ENCODE results near the gene ELN. TPM values are rescaled to one million over a fixed set of nuclear protein-coding genes. Genes with fewer than 3 reads are reported as not detected.
A peak's percentile ranks its signal among the peaks of the same experiment; 100 is the strongest.

ELN gene
- total and polyA plus RNA-seq, 2 of the 4 experiments (the other 2 are of a cell fraction): 2.2 to 14.3 TPM

DNA sequence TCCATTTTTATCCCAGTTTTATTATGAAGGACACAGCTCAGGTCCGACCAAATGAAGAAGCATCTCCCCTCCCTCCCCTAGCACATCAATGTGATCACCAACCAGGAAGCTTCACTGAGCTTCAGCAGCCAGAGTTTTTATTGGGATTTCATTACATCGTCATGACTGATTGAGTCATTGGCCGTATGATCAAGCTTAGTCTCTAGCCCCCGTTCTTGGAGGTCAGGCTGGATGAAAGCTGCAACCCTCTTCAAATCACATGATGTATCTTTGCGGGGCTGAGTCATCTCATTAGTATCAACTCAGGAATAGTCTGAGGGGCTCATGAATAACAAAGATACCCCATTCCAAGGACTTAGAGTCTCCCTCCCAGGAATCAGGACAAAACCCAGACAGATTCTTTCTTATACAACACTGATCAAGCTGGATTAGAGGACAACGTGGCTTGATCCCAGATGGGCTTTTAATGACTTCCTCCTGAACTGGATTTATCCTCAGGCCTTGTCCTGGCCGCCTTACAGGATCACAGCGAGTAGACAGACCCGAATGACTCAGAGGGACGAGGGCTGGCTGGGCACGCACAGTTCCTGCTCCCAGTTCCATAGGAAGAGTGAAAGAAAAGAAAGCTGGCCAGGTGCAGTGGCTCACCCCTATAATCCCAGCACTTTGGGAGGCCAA, 70.1 kb downstream of the ELN start (continued):
- TF ChIP-seq FOS (IDR thresholded peaks at IDR 0.05; ENCODE audit: low read depth, low read length) (peak; percentile 38), RFX5 (IDR thresholded peaks at IDR 0.05; ENCODE audit: low read depth, low read length) (no peak)

- H2BK15ac ChIP-seq (ENCODE audit: low read depth, low read length): peak overlapping the region; percentile 62; the same call in 2 of the 3 replicates
- H2BK5ac ChIP-seq (ENCODE audit: low read depth, low read length, poor library complexity, severe bottlenecking): peak overlapping the region; percentile 65
- ChIA-PET CTCF (interaction anchor here (0.6 kb wide), 1 partner anchor 15 kb away, joined by 5 read pairs; no protein-coding TSS in a partner anchor), POLR2A (ENCODE audit: unreplicated experiment) (interaction anchor here (0.6 to 1.1 kb wide), 2 partner anchors 75 to 151 kb away, joined by 3 to 4 read pairs; partner anchors contain the start of gene EIF4H)
- H3K9ac ChIP-seq (ENCODE audit: low read depth, low read length): no peak overlapping the region
- H3K27me3 ChIP-seq (ENCODE audit: control insufficient read depth, insufficient read depth, low read length): no peaks in the 10 kb centered on the region
- peaks cover 9% of the 10 kb centered on the region for H3K9me3 ChIP-seq (ENCODE audit: control insufficient read depth, insufficient read depth, low read length)
- H3K79me1 ChIP-seq (ENCODE audit: low read depth in 1 of 2, low read length in 2 of 2): peaks cover 18 to 66% of the 10 kb centered on the region in 2 experiments
- H3K4me1 ChIP-seq (ENCODE audit: control insufficient read depth, insufficient read depth, low read length): peaks cover 8% of the 10 kb centered on the region
- H3K23ac ChIP-seq (ENCODE audit: low read depth, low read length): no peak overlapping the region
- 0 out of 2 replicates have a peak overlapping the region, but pooled peaks have one; percentile 71 for H3K14ac ChIP-seq (replicated peaks; ENCODE audit: low read depth, low read length)
- no peak overlapping the region for H3K4me2 ChIP-seq (ENCODE audit: low read depth, low read length)
- peak overlapping the region; percentile 71 for H2BK120ac ChIP-seq (ENCODE audit: low read depth, low read length)
- DNase-seq: no peak
- peak overlapping the region in 1 of 2 experiments; percentile 46; a peak in 2 of 4 replicates for H4K8ac ChIP-seq (ENCODE audit: low read depth in 2 of 2, low read length in 2 of 2)
- peaks cover 34% of the 10 kb centered on the region for H3K36me3 ChIP-seq (ENCODE audit: control insufficient read depth, insufficient read depth, low read length)
- no peak overlapping the region for H3K56ac ChIP-seq (ENCODE audit: extremely low read depth, insufficient read depth, low read length)
- H2AK9ac ChIP-seq (replicated peaks; ENCODE audit: low read depth, low read length, poor library complexity): peak overlapping the region; percentile 72
- peak overlapping the region; percentile 88 for H3K4ac ChIP-seq (ENCODE audit: low read depth, low read length)
- H2AFZ ChIP-seq (replicated peaks; ENCODE audit: low read length, poor library complexity): peak overlapping the region; percentile 23
- BruUV-seq (replicated peaks): no TSS peak
- H4K5ac ChIP-seq (ENCODE audit: low read depth, low read length): 0 out of 2 replicates have a peak overlapping the region, but pooled peaks have one; percentile 16
- no peak for ATAC-seq (ENCODE audit: low read depth)
- H2BK20ac ChIP-seq (ENCODE audit: low read depth, low read length): peak overlapping the region; percentile 60; the same call in 1 of the 2 replicates
- in situ Hi-C loops (cut with MboI; ENCODE audit: low sequenced_read_pairs): no loop called here
- peak overlapping the region; percentile 81; the same call in 1 of the 2 replicates for H2AK5ac ChIP-seq (ENCODE audit: low read depth, low read length)
- peak overlapping the region; percentile 72; the same call in 1 of the 2 replicates for H3K27ac ChIP-seq (ENCODE audit: insufficient read depth, low read length)
- dilution Hi-C loops (cut with HindIII; ENCODE audit: low sequenced_read_pairs, unreplicated experiment): no loop called here
- H3K4me3 ChIP-seq (ENCODE audit: insufficient read depth, low read depth, low read length): no peak overlapping the region
- peak overlapping the region; percentile 36; the same call in 1 of the 2 replicates for H4K91ac ChIP-seq (ENCODE audit: insufficient read depth, low read depth, low read length)
- intact Hi-C loops (cut with micrococcal nuclease): no loop called here
- H3K9me1 ChIP-seq (ENCODE audit: insufficient read depth, low read length): peaks cover 3% of the 10 kb centered on the region; the same call in 1 of the 2 replicates
- H4K20me1 ChIP-seq (ENCODE audit: insufficient read depth, low read length): peaks cover 3% of the 10 kb centered on the region; the same call in 1 of the 2 replicates
- no peak overlapping the region for H3K18ac ChIP-seq (ENCODE audit: low read depth, low read length)
- WGBS, 2 experiments (ENCODE audit: extremely low coverage in 2 of 2, insufficient read length in 1 of 2): no CpG with 5 or more reads among the region's 17 CpGs
- TF ChIP-seq BHLHE40 (IDR thresholded peaks at IDR 0.05; ENCODE audit: low read depth, low read length) (no peak), RAD21 (IDR thresholded peaks at IDR 0.05; ENCODE audit: low read length) (no peak), CEBPB (IDR thresholded peaks at IDR 0.05; ENCODE audit: low read depth, low read length) (no peak), MAFK (IDR thresholded peaks at IDR 0.05; ENCODE audit: low read depth, low read length) (no peak), FOS (IDR thresholded peaks at IDR 0.05; ENCODE audit: low read depth, low read length) (no peak), RCOR1 (IDR thresholded peaks at IDR 0.05; ENCODE audit: insufficient replicate concordance, low read length) (no peak), RFX5 (IDR thresholded peaks at IDR 0.05; ENCODE audit: low read depth, low read length) (no peak), ELK1 (IDR thresholded peaks at IDR 0.05; ENCODE audit: borderline replicate concordance, low read depth, low read length) (no peak), SMC3 (IDR thresholded peaks at IDR 0.05; ENCODE audit: low read depth, low read length) (no peak), CHD1 (IDR thresholded peaks at IDR 0.05; ENCODE audit: low read depth, low read length) (no peak), POLR2A (IDR thresholded peaks at IDR 0.05; ENCODE audit: low read depth, low read length) (no peak), MXI1 (IDR thresholded peaks at IDR 0.05; ENCODE audit: borderline replicate concordance, low read depth, low read length) (no peak)
- TF ChIP-seq, protein P1, sequence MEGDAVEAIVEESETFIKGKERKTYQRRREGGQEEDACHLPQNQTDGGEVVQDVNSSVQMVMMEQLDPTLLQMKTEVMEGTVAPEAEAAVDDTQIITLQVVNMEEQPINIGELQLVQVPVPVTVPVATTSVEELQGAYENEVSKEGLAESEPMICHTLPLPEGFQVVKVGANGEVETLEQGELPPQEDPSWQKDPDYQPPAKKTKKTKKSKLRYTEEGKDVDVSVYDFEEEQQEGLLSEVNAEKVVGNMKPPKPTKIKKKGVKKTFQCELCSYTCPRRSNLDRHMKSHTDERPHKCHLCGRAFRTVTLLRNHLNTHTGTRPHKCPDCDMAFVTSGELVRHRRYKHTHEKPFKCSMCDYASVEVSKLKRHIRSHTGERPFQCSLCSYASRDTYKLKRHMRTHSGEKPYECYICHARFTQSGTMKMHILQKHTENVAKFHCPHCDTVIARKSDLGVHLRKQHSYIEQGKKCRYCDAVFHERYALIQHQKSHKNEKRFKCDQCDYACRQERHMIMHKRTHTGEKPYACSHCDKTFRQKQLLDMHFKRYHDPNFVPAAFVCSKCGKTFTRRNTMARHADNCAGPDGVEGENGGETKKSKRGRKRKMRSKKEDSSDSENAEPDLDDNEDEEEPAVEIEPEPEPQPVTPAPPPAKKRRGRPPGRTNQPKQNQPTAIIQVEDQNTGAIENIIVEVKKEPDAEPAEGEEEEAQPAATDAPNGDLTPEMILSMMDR (conservative IDR thresholded peaks at IDR 0.05; ENCODE audit: low read depth, low read length): no peak
Measured at GRCh38 chr7:74099031-74099430, 71.1 kb downstream of the ELN start.

Data from IMR-90 (cell line).